Heart left ventricle (tissue), 13 donors: Measurements from ENCODE around the gene RNF215.

ENCODE experiments used
- CTCF ChIP-seq, 12 donors: fragments of 200-600 bp; sonication (generic) in 4 of 12; IDR thresholded peaks; one replicate each; pipeline versions ENCODE4 v1.5.0 to v1.8.0; 2018 to 2022; ENCODE audit warnings: antibody characterized with exemption in 12 of 12, mild to moderate bottlenecking in 5 of 12
- POLR2A ChIP-seq, 2 donors: fragments of 450-650 bp; IDR thresholded peaks; one replicate each; pipeline ENCODE4 v1.6.1; 2017; ENCODE audit warnings: antibody characterized with exemption in 2 of 2, mild to moderate bottlenecking in 2 of 2, moderate library complexity in 2 of 2
- donor health status: ischemic (EF 13 %, LVEDD 7.1; RV severe dilation, severe dysfunction).
- donor health status: DM: no; HTN: yes; CAD: no.
- donor health status: DM: no; HTN: no; CAD: no.
- donor health status: ischemic (EF 25% LVEDD 6.9; RV normal size, moderate dysfunction).
- donor health status: ischemic (EF 25% LVEDD 5.7; RV mildly dilated, moderate dysfunction).
- donor health status: ischemic (EF 35%, LVEDD 5.7; RV mildly dilated, moderate dysfunction).
- donor health status: nonischemic (EF 11% LVEDD 7.7; RV severe dilation, severe dysfunction).
- donor health status: DM: yes; HTN: yes; CAD: no.
- donor health status: PGD.
- donor health status: ischemic (EF 29% LVEDD 5.4; RV normal size, mild dysfunction).
- donor health status: nonischemic (EF 23%, LVEDD 6.1; RV moderate dilation, normal function).

DNA sequence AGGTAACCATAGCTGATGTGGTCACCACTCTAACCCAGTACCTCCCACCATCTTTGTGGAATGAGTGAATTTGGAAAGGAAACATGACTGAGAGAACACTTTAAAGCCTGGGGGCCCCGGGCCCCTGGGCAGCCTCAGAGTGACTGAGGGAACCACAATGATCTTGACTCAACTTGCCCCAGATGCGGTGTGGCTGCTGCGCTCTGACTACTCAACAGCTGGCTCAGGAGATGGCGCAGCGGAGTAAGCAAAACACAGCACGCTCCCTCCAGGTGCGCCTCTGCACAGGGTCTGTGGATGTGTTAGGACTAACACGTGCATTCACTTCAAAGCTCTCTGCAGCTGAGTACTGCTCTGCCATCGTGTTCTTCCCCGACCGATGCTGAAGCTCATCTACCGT is 5.9 kb downstream of the RNF215 start:
- TF ChIP-seq CTCF (IDR thresholded peaks at IDR 0.05): no peak
- no peak for TF ChIP-seq POLR2A (IDR thresholded peaks at IDR 0.05)
